ENCODE results near the gene LDLRAP1.

LDLRAP1 gene

GRCh38 chr1:25543425-25544242, at the start of gene LDLRAP1:
Gene LDLRAP1, plus strand, starts transcription at chr1:25543606. Its CDS starts 93 bp downstream, at chr1:25543699.
- DNase-seq (ENCODE audit: low read depth in 2 of 2), result peak; percentile 41 to 63

- no peak for DNase-seq (ENCODE audit: low read depth in 2 of 2)
These were observed 48.5 kb upstream of the LDLRAP1 start for GRCh38 chr1:25494952-25495351.

GRCh38 chr1:25500694-25501093, 42.7 kb upstream of the LDLRAP1 start:
- DNase-seq (ENCODE audit: low read depth in 2 of 2), result no peak

GRCh38 chr1:25501235-25502058, 42.0 kb upstream of the LDLRAP1 start:
- no peak for DNase-seq (ENCODE audit: low read depth in 2 of 2)

- DNase-seq (ENCODE audit: low read depth in 2 of 2), result no peak
These were observed 40.4 kb upstream of the LDLRAP1 start for GRCh38 chr1:25502957-25503356.

GRCh38 chr1:25503551-25504426, 39.6 kb upstream of the LDLRAP1 start:
- DNase-seq (ENCODE audit: low read depth in 2 of 2), result peak; percentile 58 to 60

GRCh38 chr1:25504706-25505595, 38.5 kb upstream of the LDLRAP1 start:
- DNase-seq (ENCODE audit: low read depth in 2 of 2), result no peak

- no peak for DNase-seq (ENCODE audit: low read depth in 2 of 2)
These were observed 37.6 kb upstream of the LDLRAP1 start for GRCh38 chr1:25505656-25506385.

- peak in 1 of 2 donors; percentile 15 for DNase-seq (ENCODE audit: low read depth in 2 of 2)
These were observed 36.6 kb upstream of the LDLRAP1 start for GRCh38 chr1:25506566-25507463.

GRCh38 chr1:25513666-25514065, 29.7 kb upstream of the LDLRAP1 start:
- no peak for DNase-seq (ENCODE audit: low read depth in 2 of 2)

- no peak for DNase-seq (ENCODE audit: low read depth in 2 of 2)
These were observed 28.4 kb upstream of the LDLRAP1 start for GRCh38 chr1:25515033-25515432.

- no peak for DNase-seq (ENCODE audit: low read depth in 2 of 2)
These were observed 26.7 kb upstream of the LDLRAP1 start for GRCh38 chr1:25516686-25517085.

- DNase-seq (ENCODE audit: low read depth in 2 of 2), result no peak
These were observed 25.7 kb upstream of the LDLRAP1 start for GRCh38 chr1:25517476-25518394.

- DNase-seq (ENCODE audit: low read depth in 2 of 2), result no peak
These were observed 23.8 kb upstream of the LDLRAP1 start for GRCh38 chr1:25519624-25520023.

GRCh38 chr1:25520446-25521061, 22.9 kb upstream of the LDLRAP1 start:
- DNase-seq (ENCODE audit: low read depth in 2 of 2), result peak; percentile 62 to 63

- DNase-seq (ENCODE audit: low read depth in 2 of 2), result no peak
These were observed 21.3 kb upstream of the LDLRAP1 start for GRCh38 chr1:25522031-25522655.

GRCh38 chr1:25523542-25523941, 19.9 kb upstream of the LDLRAP1 start:
- no peak for DNase-seq (ENCODE audit: low read depth in 2 of 2)
